SH-SY5Y (cell line): ENCODE results near the gene PARVB.

ENCODE experiments used
- GATA2 ChIP-seq: IDR thresholded peaks from 2 replicates; pipeline ENCODE4 v1.6.1; 2011; ENCODE audit warnings: mild to moderate bottlenecking, low read depth, low read length
- GATA3 ChIP-seq: IDR thresholded peaks from 2 replicates; pipeline ENCODE4 v1.6.1; 2011; ENCODE audit warnings: low read depth, mild to moderate bottlenecking, low read length, moderate library complexity

The PARVB gene

GRCh38 chr22:44163536-44163935, 139.4 kb downstream of the PARVB start:
- TF ChIP-seq GATA3, result no peak
- TF ChIP-seq GATA2, result no peak

GRCh38 chr22:44164031-44164430, 139.9 kb downstream of the PARVB start:
- TF ChIP-seq GATA2 (no peak), GATA3 (no peak)

- TF ChIP-seq GATA2, result no peak
- no peak for TF ChIP-seq GATA3
Measured at GRCh38 chr22:44165286-44165874, 141.3 kb downstream of the PARVB start.

- TF ChIP-seq GATA2, result no peak
- TF ChIP-seq GATA3, result no peak
Measured at GRCh38 chr22:44166498-44167276, 142.6 kb downstream of the PARVB start.

- no peak for TF ChIP-seq GATA3
- TF ChIP-seq GATA2, result no peak
Measured at GRCh38 chr22:44167501-44167900, 143.4 kb downstream of the PARVB start.

GRCh38 chr22:44168206-44168605, 144.1 kb downstream of the PARVB start:
- TF ChIP-seq GATA3, result no peak
- no peak for TF ChIP-seq GATA2

- TF ChIP-seq GATA2, result no peak
- no peak for TF ChIP-seq GATA3
Measured at GRCh38 chr22:44170470-44170869, 146.4 kb downstream of the PARVB start.

GRCh38 chr22:44171561-44171960, 147.5 kb downstream of the PARVB start:
- no peak for TF ChIP-seq GATA2
- no peak for TF ChIP-seq GATA3

GRCh38 chr22:44172370-44173108, 148.4 kb downstream of the PARVB start:
- TF ChIP-seq GATA3, result no peak
- no peak for TF ChIP-seq GATA2

GRCh38 chr22:44173154-44173553, 149.1 kb downstream of the PARVB start:
- TF ChIP-seq GATA2 (no peak), GATA3 (no peak)

- TF ChIP-seq GATA2, result no peak
- no peak for TF ChIP-seq GATA3
Measured at GRCh38 chr22:44175676-44176075, 151.6 kb downstream of the PARVB start.

GRCh38 chr22:44179196-44179988, 155.3 kb downstream of the PARVB start:
- TF ChIP-seq GATA3, result no peak
- TF ChIP-seq GATA2, result no peak

GRCh38 chr22:44179989-44180705, 156.0 kb downstream of the PARVB start:
- no peak for TF ChIP-seq GATA3
- no peak for TF ChIP-seq GATA2

GRCh38 chr22:44180706-44181032, 156.6 kb downstream of the PARVB start, which contains the start of gene PARVG:
PARVG (plus strand) TSS chr22:44180925; CDS start chr22:44183330, 2,405 bp downstream.
- no peak for TF ChIP-seq GATA3
- no peak for TF ChIP-seq GATA2
